ENCODE data around the gene CACNA2D3. TPM values are rescaled to one million over a fixed set of nuclear protein-coding genes. Genes with fewer than 3 reads are reported as not detected.
A peak's percentile ranks its signal among the peaks of the same experiment; 100 is the strongest.

Gene CACNA2D3
- total and polyA plus RNA-seq, 7 donors = 2.7 to 13.5 (median 9.0) TPM

DNA sequence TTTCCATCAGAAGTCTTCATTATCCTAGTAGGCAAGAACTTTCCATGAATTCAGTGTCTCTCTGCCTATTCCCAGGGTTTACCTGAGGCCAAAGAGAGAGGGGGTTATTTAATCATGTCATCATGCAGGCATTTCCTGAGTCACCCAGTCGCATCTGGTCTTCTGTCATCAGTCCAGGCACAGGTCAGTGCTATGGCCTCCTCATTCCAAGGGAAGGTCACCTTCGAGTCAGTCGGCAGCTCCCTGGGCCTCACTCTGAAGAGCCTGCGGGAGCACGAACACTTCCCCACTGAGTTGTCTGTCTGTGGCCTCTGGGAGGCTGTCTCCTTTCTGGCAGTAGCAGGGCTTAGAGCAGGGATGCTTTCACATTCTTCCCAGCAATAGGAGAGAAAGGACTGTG lies 831.7 kb downstream of the CACNA2D3 start:
- H3K36me3 ChIP-seq (ENCODE audit: insufficient read depth in 1 of 2, low read depth in 1 of 2) = no peaks in the 10 kb centered on the region
- TF ChIP-seq, protein P1, sequence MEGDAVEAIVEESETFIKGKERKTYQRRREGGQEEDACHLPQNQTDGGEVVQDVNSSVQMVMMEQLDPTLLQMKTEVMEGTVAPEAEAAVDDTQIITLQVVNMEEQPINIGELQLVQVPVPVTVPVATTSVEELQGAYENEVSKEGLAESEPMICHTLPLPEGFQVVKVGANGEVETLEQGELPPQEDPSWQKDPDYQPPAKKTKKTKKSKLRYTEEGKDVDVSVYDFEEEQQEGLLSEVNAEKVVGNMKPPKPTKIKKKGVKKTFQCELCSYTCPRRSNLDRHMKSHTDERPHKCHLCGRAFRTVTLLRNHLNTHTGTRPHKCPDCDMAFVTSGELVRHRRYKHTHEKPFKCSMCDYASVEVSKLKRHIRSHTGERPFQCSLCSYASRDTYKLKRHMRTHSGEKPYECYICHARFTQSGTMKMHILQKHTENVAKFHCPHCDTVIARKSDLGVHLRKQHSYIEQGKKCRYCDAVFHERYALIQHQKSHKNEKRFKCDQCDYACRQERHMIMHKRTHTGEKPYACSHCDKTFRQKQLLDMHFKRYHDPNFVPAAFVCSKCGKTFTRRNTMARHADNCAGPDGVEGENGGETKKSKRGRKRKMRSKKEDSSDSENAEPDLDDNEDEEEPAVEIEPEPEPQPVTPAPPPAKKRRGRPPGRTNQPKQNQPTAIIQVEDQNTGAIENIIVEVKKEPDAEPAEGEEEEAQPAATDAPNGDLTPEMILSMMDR (IDR thresholded peaks at IDR 0.05) = no peak
- H3K9me3 ChIP-seq = no peaks in the 10 kb centered on the region
- H3K27ac ChIP-seq = peak overlapping the region; percentile 39
- 27 to 40% (median 29%) methylated on average over 5 of the region's 5 CpGs for WGBS, 3 donors
- no peak overlapping the region for H3K4me3 ChIP-seq
- ATAC-seq (peak; percentile 63 to 85 (median 84)), DNase-seq (peak in 1 of 2 donors; percentile 17)
- H3K27me3 ChIP-seq (ENCODE audit: insufficient read depth in 3 of 3, low read length in 2 of 3) = no peaks in the 10 kb centered on the region
- intact Hi-C loops (cut with DNase I) = loop anchor here (5.0 to 10.0 kb wide), 4 partner anchors 62 to 531 kb away; partner anchors contain the start of gene WNT5A (in 1 of the 2)
- H3K4me1 ChIP-seq = peaks cover 14% of the 10 kb centered on the region

DNA sequence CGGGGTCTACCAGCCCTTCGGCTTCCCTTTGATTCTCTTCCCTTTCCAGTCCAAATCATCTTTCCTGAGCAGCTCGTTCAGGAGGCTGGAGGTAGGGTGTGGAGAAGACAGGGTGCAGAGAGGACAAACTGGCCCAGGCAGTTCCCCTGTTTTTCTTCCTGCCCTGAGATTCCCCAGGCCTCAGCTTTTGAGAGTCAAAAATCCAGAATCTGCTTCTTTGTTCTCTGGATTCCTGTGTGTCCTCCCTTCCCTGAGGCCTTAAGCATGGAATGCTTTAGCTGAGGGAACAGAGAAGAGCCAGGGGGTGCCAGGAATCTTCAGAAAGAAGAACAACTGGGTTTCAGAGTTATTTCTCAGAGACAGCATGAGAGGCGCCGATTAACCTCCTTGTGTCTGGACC lies 832.2 kb downstream of the CACNA2D3 start:
- Histone ChIP-seq H3K4me1 (peaks cover 14% of the 10 kb centered on the region), H3K9me3 (no peaks in the 10 kb centered on the region), H3K27me3 (ENCODE audit: insufficient read depth in 3 of 3, low read length in 2 of 3) (no peaks in the 10 kb centered on the region), H3K4me3 (no peak overlapping the region), H3K27ac (peak overlapping the region; percentile 39), H3K36me3 (ENCODE audit: insufficient read depth in 1 of 2, low read depth in 1 of 2) (no peaks in the 10 kb centered on the region)
- intact Hi-C loops (cut with DNase I) = loop anchor here (5.0 to 10.0 kb wide), 4 partner anchors 62 to 530 kb away; partner anchors contain the start of gene WNT5A (in 1 of the 2)
- WGBS, 3 donors = 96 to 98% (median 96%) methylated on average over 4 to 5 of the region's 5 CpGs
- TF ChIP-seq, protein P1 (IDR thresholded peaks at IDR 0.05) = no peak
- DNase-seq (no peak), ATAC-seq (no peak)

DNA sequence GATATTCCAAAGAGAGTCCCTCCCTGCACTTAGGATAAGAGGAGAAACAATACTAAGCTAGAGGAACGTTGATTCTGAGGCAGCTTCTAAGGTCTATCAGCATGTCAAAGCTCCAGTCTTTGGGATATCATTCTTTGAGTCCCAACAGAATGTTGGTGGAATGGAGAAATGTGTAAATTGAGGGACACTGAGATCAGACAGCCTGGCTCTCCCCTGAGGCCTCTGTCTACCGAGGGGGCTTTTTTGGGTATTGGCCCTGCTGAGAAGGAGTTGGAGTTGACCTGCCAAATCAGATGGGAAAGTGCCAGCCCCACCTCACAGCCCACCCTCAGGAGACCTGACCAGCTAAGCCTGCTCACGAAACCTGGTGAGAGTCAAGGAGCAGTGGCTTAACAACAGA lies 833.1 kb downstream of the CACNA2D3 start:
- DNase-seq (no peak), ATAC-seq (no peak)
- no peaks in the 10 kb centered on the region for H3K27me3 ChIP-seq (ENCODE audit: insufficient read depth in 3 of 3, low read length in 2 of 3)
- no peak overlapping the region for H3K27ac ChIP-seq
- no peaks in the 10 kb centered on the region for H3K9me3 ChIP-seq
- intact Hi-C loops (cut with DNase I) = loop anchor here in 1 of 2 donors (10.0 kb wide), 1 partner anchor 529 kb away; the partner anchor contains the start of gene WNT5A
- H3K4me1 ChIP-seq = peaks cover 14% of the 10 kb centered on the region
- WGBS, 3 donors = 83 to 93% (median 88%) methylated on average over 3 of the region's 3 CpGs
- no peaks in the 10 kb centered on the region for H3K36me3 ChIP-seq (ENCODE audit: insufficient read depth in 1 of 2, low read depth in 1 of 2)
- H3K4me3 ChIP-seq = no peak overlapping the region
- TF ChIP-seq, protein P1 (IDR thresholded peaks at IDR 0.05) = no peak

DNA sequence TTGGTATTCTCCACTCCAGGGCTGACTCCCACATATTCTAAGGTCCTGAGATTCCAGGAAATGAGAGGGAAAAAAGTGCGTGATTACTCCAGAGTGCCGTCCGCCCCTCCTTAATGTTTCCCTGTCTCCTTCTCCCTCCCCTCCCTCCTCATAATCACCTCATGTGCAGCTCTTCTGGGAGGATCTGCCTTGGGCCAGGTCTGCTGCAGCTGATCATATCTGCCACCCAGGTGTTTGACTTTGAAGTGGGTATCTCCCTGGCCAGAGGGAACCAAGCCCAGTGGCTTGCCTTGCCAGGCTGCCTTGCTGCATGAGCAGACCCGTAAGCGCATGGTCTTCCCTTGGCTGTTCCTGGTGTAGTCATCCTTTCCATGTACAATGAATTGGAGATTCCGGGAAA lies 833.6 kb downstream of the CACNA2D3 start:
- peaks cover 14% of the 10 kb centered on the region for H3K4me1 ChIP-seq
- ATAC-seq (no peak), DNase-seq (no peak)
- TF ChIP-seq, protein P1 (IDR thresholded peaks at IDR 0.05) = no peak
- H3K27me3 ChIP-seq (ENCODE audit: insufficient read depth in 3 of 3, low read length in 2 of 3) = no peaks in the 10 kb centered on the region
- H3K4me3 ChIP-seq = no peak overlapping the region
- intact Hi-C loops (cut with DNase I) = loop anchor here in 1 of 2 donors (10.0 kb wide), 1 partner anchor 529 kb away; the partner anchor contains the start of gene WNT5A
- no peaks in the 10 kb centered on the region for H3K36me3 ChIP-seq (ENCODE audit: insufficient read depth in 1 of 2, low read depth in 1 of 2)
- 89 to 94% (median 93%) methylated on average over 6 of the region's 6 CpGs for WGBS, 3 donors
- H3K27ac ChIP-seq = no peak overlapping the region
- H3K9me3 ChIP-seq = no peaks in the 10 kb centered on the region

DNA sequence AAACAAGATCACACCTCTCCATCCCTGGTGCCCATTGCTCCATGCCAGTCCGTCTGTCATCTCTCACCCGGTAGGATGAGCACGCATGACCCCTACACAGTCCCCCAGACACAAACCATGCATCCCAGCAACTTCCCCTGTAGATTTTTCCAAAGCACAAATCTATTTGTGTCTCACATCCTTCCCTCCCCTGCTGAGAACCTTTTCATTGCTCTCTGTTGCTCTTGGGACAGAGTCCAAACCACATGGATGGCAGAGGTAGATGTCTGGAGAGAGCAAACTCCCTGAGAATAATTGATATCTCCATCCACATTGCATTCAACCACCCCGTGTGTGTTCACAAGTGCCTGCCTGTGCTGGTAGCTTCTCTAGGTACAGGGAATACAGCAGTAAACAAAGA lies 835.4 kb downstream of the CACNA2D3 start:
- ATAC-seq (no peak), DNase-seq (no peak)
- Histone ChIP-seq H3K9me3 (no peaks in the 10 kb centered on the region), H3K27ac (no peak overlapping the region), H3K36me3 (ENCODE audit: insufficient read depth in 1 of 2, low read depth in 1 of 2) (no peaks in the 10 kb centered on the region), H3K27me3 (ENCODE audit: insufficient read depth in 3 of 3, low read length in 2 of 3) (no peaks in the 10 kb centered on the region), H3K4me1 (peaks cover 14% of the 10 kb centered on the region), H3K4me3 (no peak overlapping the region)
- intact Hi-C loops (cut with DNase I) = loop anchor here in 1 of 2 donors (10.0 kb wide), 1 partner anchor 527 kb away; the partner anchor contains the start of gene WNT5A
- WGBS, 3 donors = 77 to 93% (median 87%) methylated on average over 4 of the region's 4 CpGs
- TF ChIP-seq, protein P1 (IDR thresholded peaks at IDR 0.05) = no peak

All from psoas muscle (tissue), 8 donors.